ENCODE data around the gene CAST.

Gene CAST

DNA sequence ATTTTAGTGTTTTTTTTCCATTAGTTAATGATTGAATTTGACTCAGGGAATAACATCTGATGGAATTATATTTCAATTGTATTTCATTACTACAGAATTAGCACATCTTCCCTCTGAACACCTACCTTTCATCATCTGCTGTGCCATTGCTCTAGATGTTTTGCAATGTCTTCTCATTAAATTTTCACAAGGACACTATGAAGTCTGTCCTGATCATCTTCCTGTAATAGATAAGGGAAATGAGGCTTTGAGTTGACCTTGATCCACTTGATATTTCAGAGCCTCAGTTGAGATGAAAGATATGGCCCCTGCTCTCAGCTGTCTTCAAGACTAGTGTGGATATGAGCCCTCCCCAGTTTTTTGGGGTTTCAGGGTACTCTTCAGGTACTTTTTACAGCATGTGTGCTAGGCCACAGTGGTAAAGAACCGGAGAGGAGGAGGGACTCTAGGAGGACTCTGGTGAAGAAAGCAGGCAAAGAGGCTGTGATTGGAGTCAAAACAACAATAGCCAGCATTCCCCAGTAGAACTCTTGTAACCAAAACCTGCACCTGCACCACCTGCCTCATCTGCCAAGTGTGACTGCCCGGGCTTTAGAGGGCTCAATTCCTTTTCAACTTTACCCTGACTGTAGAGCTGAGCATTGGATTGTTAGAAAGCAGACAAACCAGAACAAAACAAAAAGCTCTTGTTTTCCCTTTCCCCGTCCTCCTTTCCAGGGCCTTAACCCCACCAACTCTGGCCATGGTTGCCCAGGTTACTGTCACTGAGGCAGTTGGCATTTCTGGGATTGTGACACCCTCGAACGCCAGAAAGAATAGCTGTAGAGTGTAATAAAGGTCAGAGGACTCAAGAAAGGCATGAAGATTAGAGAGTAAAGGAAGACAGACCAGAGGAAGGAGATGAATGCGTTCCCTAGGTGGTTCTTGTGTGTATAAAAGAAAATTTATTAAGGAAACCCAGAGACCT lies 89.3 kb downstream of the CAST start:
- no peak for DNase-seq

GRCh38 chr5:96752341-96753016 lies 90.3 kb downstream of the CAST start:
- DNase-seq = peak; percentile 18

DNA sequence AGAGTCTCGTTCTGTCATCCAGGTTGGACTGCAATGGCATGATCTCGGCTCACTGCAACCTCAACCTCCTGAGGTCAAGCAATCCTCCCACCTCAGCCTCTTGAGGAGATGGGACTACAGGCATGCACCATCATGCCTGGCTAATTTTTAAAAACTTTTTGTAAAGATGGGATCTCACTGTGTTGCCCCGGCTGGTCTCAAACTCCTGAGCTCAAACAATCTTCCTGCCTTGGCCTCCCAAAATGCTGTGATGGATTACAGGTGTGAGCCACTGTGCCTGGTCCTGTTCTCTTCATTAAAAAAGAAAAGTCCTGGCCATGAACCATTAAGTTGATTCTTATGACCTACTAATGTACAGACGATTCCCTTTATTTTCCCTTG lies 90.8 kb downstream of the CAST start:
- DNase-seq = no peak

- DNase-seq = no peak
Observed at GRCh38 chr5:96753848-96754247, 91.7 kb downstream of the CAST start.

- DNase-seq = no peak
Observed at GRCh38 chr5:96755851-96756250, 93.7 kb downstream of the CAST start.

- DNase-seq = no peak
Observed at GRCh38 chr5:96756985-96757384, 94.8 kb downstream of the CAST start.

GRCh38 chr5:96758621-96759020 lies 96.4 kb downstream of the CAST start:
- no peak for DNase-seq

DNA sequence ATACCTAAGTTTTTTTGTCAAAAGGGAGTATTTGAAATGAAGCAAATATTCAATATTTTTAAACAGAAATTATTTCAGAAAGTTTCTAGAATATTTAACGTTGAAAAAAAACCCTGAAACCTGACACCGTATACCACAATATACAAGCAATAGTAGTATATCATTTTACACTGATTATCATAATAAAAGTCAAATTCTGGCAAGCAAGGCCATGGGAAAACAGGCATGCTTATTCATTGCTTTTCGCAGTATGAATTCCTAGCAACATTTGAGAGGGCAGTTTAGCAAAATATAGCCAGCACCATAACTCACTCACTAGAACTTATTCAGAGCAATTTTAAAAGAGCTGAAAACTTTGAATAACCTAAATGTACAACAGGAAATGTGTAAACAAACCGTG lies 99.4 kb downstream of the CAST start:
- no peak for DNase-seq

DNA sequence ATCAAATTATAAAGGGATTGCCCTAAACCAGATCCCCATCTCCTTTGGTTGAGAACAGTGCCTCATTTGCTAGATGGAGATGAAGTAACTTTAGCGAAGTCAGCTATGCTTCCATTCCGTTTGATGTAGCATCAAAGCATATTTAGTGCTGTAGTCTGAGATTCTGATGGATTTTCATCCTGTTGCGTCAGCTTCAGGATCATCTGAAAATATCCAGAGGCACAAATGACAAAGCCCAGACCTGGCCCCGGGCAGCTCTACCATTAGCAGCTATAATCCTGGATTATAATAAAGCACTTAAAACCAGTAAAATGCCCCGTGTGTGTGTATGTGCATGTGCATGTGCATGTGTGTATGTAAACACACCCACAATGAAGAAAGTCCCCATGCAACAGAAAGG lies 100.8 kb downstream of the CAST start:
- DNase-seq = no peak

DNA sequence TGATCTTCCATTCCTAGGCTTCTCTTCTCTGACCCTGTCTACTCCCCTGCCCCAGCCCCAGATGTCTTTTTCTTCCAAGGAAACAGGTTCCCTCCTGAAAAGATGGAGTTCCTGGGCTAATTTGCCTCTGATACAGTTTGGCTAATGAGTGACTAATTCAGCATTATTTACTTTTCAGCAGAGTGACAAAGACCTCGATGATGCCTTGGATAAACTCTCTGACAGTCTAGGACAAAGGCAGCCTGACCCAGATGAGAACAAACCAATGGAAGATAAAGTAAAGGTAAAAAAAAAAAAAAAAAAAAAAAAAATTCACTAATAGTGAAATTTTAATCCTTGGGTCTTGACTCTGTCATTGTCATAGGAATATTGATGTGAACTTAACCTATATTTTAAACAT lies 102.9 kb downstream of the CAST start:
- DNase-seq = no peak

DNA sequence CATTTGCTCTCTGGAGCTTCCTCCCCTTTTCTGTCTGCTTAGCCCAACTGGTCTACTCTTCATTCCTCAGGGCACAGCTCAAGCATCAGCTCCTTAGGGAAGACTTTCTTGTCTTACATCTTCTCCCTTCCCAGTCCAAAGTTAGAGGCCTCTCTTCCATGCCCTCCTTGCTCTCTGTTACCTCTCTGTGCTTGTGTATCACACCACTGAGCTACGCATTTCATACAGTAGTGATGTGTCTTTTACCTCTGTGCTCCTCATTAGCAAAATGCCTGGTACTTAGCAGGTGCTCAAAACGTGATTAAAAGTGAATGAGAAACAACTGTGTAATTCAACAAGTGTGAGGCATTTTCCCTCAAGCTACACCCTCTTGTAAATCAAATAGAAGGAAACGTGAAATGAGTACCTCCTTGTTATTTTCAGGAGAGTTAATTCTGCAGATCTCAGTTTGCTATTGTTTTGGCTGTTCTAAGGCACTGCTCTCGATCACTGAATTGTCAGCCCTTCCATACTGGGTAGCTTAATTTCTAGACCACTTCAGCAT lies 106.6 kb downstream of the CAST start:
- no peak for DNase-seq

GRCh38 chr5:96771395-96771794 lies 109.2 kb downstream of the CAST start:
- DNase-seq = no peak

- no peak for DNase-seq
Observed at GRCh38 chr5:96772111-96772510, 109.9 kb downstream of the CAST start.

- no peak for DNase-seq
Observed at GRCh38 chr5:96772542-96772941, 110.4 kb downstream of the CAST start.

GRCh38 chr5:96775050-96775449 lies 112.9 kb downstream of the CAST start:
- no peak for DNase-seq

DNA sequence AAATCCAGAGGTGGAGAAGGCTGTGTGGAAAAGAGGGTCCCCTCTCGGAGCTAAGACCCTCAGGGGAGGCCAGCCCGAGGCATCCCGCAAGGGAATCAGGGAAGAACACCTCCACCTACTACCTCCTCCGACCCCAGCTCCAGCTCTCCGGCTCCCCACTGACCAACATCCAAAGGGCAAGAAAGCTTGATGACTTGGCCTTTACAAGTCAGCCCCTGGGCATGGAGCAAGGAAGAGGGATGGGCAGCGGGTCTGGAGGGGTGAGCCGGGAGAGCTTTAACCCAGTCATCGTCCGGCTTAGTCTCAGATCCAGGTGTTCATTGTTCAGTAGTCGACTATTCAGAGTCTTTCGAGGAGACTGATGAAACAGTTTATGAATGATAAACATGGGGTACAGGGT lies 113.5 kb downstream of the CAST start:
- DNase-seq = no peak

GRCh38 chr5:96776621-96777020 lies 114.4 kb downstream of the CAST start:
- DNase-seq = no peak

DNA sequence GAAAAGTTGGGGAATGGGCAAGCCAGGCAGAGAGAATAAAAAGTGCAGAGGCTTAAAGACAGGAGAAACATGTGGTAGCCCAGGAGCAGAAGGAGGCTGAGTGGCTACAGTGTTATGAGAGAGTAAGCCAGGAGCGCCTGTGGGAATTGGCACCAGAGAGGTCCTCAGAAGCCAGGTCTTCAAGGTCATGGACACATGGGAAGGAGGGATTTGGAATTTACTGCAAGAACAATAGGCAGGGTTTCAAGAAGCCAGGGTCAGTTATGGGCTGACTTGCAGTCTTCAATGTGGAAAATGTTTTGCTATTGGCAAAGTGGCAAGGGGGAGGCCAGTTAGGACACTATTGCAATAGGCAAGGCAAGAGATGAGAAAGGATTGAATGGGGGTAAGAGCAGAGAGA lies 116.2 kb downstream of the CAST start:
- DNase-seq = no peak

DNA sequence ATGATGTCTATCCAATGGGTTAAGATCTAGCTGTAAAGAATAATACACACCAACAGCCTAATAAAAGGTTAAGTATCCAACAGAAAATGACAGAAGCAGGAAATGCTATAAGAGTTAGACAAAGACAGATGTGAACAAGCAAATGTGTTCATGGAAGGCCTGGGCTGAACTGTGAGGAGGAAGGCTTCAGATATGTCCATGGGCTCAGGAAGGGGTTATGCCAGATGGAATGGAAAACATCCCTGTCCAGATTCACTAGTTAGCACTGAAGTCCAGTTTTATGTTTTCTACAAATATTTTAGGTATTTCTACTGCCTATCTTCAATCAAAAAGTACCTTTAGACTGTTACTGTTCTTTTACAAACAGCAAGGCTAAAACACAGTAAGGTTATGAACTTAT lies 118.5 kb downstream of the CAST start:
- no peak for DNase-seq

- DNase-seq = no peak
Observed at GRCh38 chr5:96781031-96781971, 119.1 kb downstream of the CAST start.

- DNase-seq = no peak
Observed at GRCh38 chr5:96783326-96783725, 121.2 kb downstream of the CAST start.

DNA sequence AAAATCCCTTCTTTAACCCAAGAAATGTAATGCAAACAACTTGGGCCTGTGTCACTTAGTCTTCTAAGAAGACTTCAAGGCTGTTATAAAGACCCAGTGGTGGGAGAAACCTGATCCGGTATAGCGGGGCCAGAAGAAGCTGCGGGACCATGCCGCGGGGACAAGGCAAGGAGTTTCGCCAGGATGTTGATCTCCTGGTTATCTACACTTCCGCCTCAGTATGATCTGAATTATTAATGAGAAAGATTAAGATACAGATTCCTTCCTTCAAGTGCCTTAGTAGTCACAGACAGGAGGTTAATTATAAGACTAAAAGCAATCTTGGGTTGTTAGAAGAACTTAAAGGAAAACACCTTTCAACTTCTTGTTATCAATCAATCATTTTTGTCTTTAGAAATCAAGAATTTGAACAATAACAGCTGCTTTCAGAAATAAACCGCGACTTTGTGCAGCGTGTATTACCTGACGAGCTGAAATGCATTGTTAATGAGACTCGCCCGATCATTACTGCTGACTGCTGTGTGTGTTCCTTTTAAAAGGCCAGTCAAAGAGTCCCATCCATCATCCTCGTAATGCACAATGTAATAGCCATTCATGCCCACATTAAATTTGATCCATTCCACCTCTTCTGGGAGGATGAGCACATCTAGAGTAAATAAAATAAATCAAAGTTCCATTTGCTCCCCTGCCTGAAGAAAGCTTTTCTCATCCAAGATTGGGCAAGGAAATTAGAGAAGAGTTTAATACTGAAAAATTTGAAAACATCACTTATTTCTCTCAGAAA lies 123.3 kb downstream of the CAST start:
- DNase-seq = no peak

Data from SHP77 treated with DMSO at 0.1 percent for 48 hours (cell line).